H1 (cell line): ENCODE results near the gene PRODH. TPM values are rescaled to one million over a fixed set of nuclear protein-coding genes. Genes with fewer than 3 reads are reported as not detected.

Experiments used
- CTCF ChIA-PET: fragments of 300-600 bp; sonication (Branson Sonifier 250); formaldehyde crosslinking; loops from one replicate; lab custom pipeline; 2021; ENCODE audit not compliant: partially characterized antibody; lab: Charles Lee
- POLR2A ChIA-PET: fragments of 300-600 bp; sonication (Branson Sonifier 250); formaldehyde crosslinking; loops from one replicate; lab custom pipeline; 2021; ENCODE audit warnings: inconsistent platforms; ENCODE audit not compliant: partially characterized antibody; lab: Charles Lee
- DNase-seq, 2 experiments: peaks; one replicate each; pipeline versions ENCODE4 v3.0.0 to v3.0.0-alpha.2; 2010 to 2022; ENCODE audit warnings: low spot score in 2 of 2, low read depth in 1 of 2, mixed read lengths in 1 of 2
- FAIRE-seq: peaks from 2 replicates; lab custom pipeline; 2011; peaks lifted over from hg19 to GRCh38; lab: Jason Lieb, UNC
- H2AFZ ChIP-seq: 2 replicates; pipeline ENCODE4 v1.8.1; 2012; ENCODE audit warnings: low read length, inconsistent platforms
- H2AK5ac ChIP-seq: 2 replicates; pipeline ENCODE4 v1.6.1; 2013; ENCODE audit warnings: low read depth, low read length
- H2BK120ac ChIP-seq: replicated peaks from 2 replicates; pipeline ENCODE3; 2013; ENCODE audit warnings: low read depth, low read length, inconsistent platforms
- H2BK12ac ChIP-seq: 2 replicates; pipeline ENCODE4 v1.6.1; 2013; ENCODE audit warnings: low read depth, low read length
- H2BK15ac ChIP-seq: 2 replicates; pipeline ENCODE4 v1.6.1; 2013; ENCODE audit warnings: low read length
- H2BK20ac ChIP-seq: 2 replicates; pipeline ENCODE4 v1.6.1; 2013; ENCODE audit warnings: low read length
- H2BK5ac ChIP-seq: 2 replicates; pipeline ENCODE4 v1.6.1; 2013; ENCODE audit warnings: low read depth, low read length
- H3K14ac ChIP-seq: 2 replicates; pipeline ENCODE4 v1.6.1; 2013; ENCODE audit warnings: inconsistent platforms; ENCODE audit not compliant: insufficient read length
- H3K18ac ChIP-seq: 2 replicates; pipeline ENCODE4 v1.6.1; 2013; ENCODE audit warnings: low read length; ENCODE audit errors: extremely low read depth
- H3K23ac ChIP-seq: 2 replicates; pipeline ENCODE4 v1.6.1; 2013; ENCODE audit warnings: inconsistent platforms; ENCODE audit not compliant: insufficient read length
- H3K23me2 ChIP-seq: 2 replicates; pipeline ENCODE4 v1.6.1; 2013; ENCODE audit warnings: low read depth, low read length
- H3K27ac ChIP-seq: 2 replicates; pipeline ENCODE4 v1.6.1; 2011; ENCODE audit warnings: low read depth, low read length, inconsistent platforms
- H3K27me3 ChIP-seq, 4 experiments: replicated peaks in 1 of 4; 1 replicate in 1 of 4; 2 replicates in 3 of 4; pipeline versions ENCODE4 v1.6.1 to v1.8.1; 2011 to 2013; ENCODE audit warnings: low read length in 3 of 4, mild to moderate bottlenecking in 3 of 4, inconsistent platforms in 2 of 4, mixed read lengths in 2 of 4, moderate library complexity in 1 of 4; ENCODE audit not compliant: control insufficient read depth in 3 of 4, insufficient read depth in 3 of 4; ENCODE audit errors: extremely low read depth in 1 of 4
- H3K36me3 ChIP-seq, 4 experiments: 2 replicates each; pipeline versions ENCODE4 v1.6.1 to v1.8.1; 2011 to 2013; ENCODE audit warnings: mild to moderate bottlenecking in 4 of 4, low read length in 3 of 4, moderate library complexity in 2 of 4, control low read depth in 1 of 4, inconsistent platforms in 1 of 4; ENCODE audit not compliant: insufficient read depth in 4 of 4, control insufficient read depth in 2 of 4
- H3K4ac ChIP-seq: replicated peaks from 2 replicates; pipeline ENCODE3; 2013; ENCODE audit warnings: low read length, low read depth, mixed read lengths, inconsistent platforms; ENCODE audit not compliant: insufficient read length
- H3K4me1 ChIP-seq, 4 experiments: replicated peaks in 1 of 4; 1 replicate in 1 of 4; 2 replicates in 3 of 4; pipeline versions ENCODE4 v1.6.1 to v1.8.1; 2011 to 2013; ENCODE audit warnings: low read length in 3 of 4, inconsistent platforms in 2 of 4, mixed read lengths in 1 of 4; ENCODE audit not compliant: insufficient read depth in 4 of 4, control insufficient read depth in 3 of 4
- H3K4me2 ChIP-seq, 2 experiments: 2 replicates each; pipeline versions ENCODE4 v1.6.1 to v1.8.1; 2011 to 2013; ENCODE audit warnings: low read depth in 2 of 2, low read length in 2 of 2, control low read depth in 1 of 2, inconsistent platforms in 1 of 2, mild to moderate bottlenecking in 1 of 2; ENCODE audit not compliant: insufficient read depth in 1 of 2
- H3K4me3 ChIP-seq, 4 experiments: fragments of 200-600, 300-600 bp in 1 of 4; sonication (generic), shearing (Covaris generic), sonication (Bioruptor Twin) in 1 of 4; 2 replicates each; pipeline versions ENCODE4 v1.5.1 to v1.8.1; 2011 to 2016; ENCODE audit warnings: low read length in 4 of 4, low read depth in 3 of 4, control low read depth in 2 of 4, inconsistent platforms in 2 of 4, mild to moderate bottlenecking in 2 of 4, mixed read lengths in 1 of 4, moderate library complexity in 1 of 4; ENCODE audit not compliant: insufficient read depth in 2 of 4; ENCODE audit errors: extremely low read depth in 1 of 4
- H3K56ac ChIP-seq: replicated peaks from 2 replicates; pipeline ENCODE3; 2013; ENCODE audit warnings: low read depth, mild to moderate bottlenecking, mixed read lengths, low read length, inconsistent platforms; ENCODE audit not compliant: insufficient read length
- H3K79me1 ChIP-seq: 2 replicates; pipeline ENCODE4 v1.6.1; 2013; ENCODE audit warnings: low read depth, low read length, control low read depth
- H3K79me2 ChIP-seq, 2 experiments: 2 replicates each; pipeline versions ENCODE4 v1.6.1 to v1.8.1; 2012 to 2013; ENCODE audit warnings: low read length in 2 of 2, mild to moderate bottlenecking in 2 of 2, inconsistent platforms in 1 of 2; ENCODE audit not compliant: insufficient read depth in 2 of 2, control insufficient read depth in 1 of 2
- H3K9ac ChIP-seq, 4 experiments: replicated peaks in 1 of 4; 1 replicate in 1 of 4; 2 replicates in 3 of 4; pipeline versions ENCODE4 v1.6.1 to v1.8.1; 2011 to 2013; ENCODE audit warnings: low read depth in 3 of 4, low read length in 3 of 4, control low read depth in 2 of 4, mild to moderate bottlenecking in 2 of 4, moderate library complexity in 2 of 4, inconsistent platforms in 1 of 4; ENCODE audit errors: extremely low read depth in 1 of 4
- H3K9me3 ChIP-seq, 2 experiments: 2 replicates each; pipeline versions ENCODE4 v1.6.1 to v1.8.1; 2012 to 2013; ENCODE audit warnings: mild to moderate bottlenecking in 2 of 2, moderate library complexity in 2 of 2, control low read depth in 1 of 2, inconsistent platforms in 1 of 2, low read depth in 1 of 2, low read length in 1 of 2, mixed read lengths in 1 of 2; ENCODE audit not compliant: insufficient read depth in 2 of 2
- H4K20me1 ChIP-seq, 2 experiments: replicated peaks in 1 of 2; 2 replicates each; pipeline versions ENCODE3 to v1.8.1; 2011 to 2013; ENCODE audit warnings: inconsistent platforms in 2 of 2, low read length in 2 of 2, mild to moderate bottlenecking in 1 of 2; ENCODE audit not compliant: insufficient read depth in 2 of 2, control insufficient read depth in 1 of 2
- H4K5ac ChIP-seq: 2 replicates; pipeline ENCODE4 v1.6.1; 2013; ENCODE audit warnings: low read length, low read depth, mixed read lengths, inconsistent platforms; ENCODE audit not compliant: insufficient read length
- H4K8ac ChIP-seq: 2 replicates; pipeline ENCODE4 v1.8.0; 2013; ENCODE audit warnings: mild to moderate bottlenecking, moderate library complexity, low read length, inconsistent platforms; ENCODE audit not compliant: insufficient read depth; ENCODE audit errors: extremely low read depth
- H4K91ac ChIP-seq: replicated peaks from 2 replicates; pipeline ENCODE3; 2013; ENCODE audit warnings: low read length, mixed read lengths, inconsistent platforms; ENCODE audit not compliant: insufficient read length
- ATF3 ChIP-seq: IDR thresholded peaks from 2 replicates; pipeline ENCODE4 v1.6.1; 2011; ENCODE audit warnings: low read depth, mild to moderate bottlenecking, low read length; ENCODE audit not compliant: insufficient read depth
- POLR2A ChIP-seq, 2 experiments: IDR thresholded peaks; 1 replicate in 1 of 2; 2 replicates in 1 of 2; pipeline ENCODE4 v1.6.1; 2011; ENCODE audit warnings: low read depth in 2 of 2, low read length in 2 of 2, mild to moderate bottlenecking in 2 of 2; ENCODE audit errors: control extremely low read depth in 1 of 2
- SP1 ChIP-seq: IDR thresholded peaks from 2 replicates; pipeline ENCODE4 v1.6.1; 2011; ENCODE audit warnings: low read depth, low read length
- WGBS, 2 experiments: shearing (Covaris generic) in 1 of 2; methylation state at CpG; one replicate each; pipeline versions ENCODE4 v1.1.6 to v1.1.7; 2013 to 2015; ENCODE audit warnings: low lambda C conversion rate in 2 of 2, mixed read lengths in 2 of 2, inconsistent platforms in 1 of 2, low coverage in 1 of 2, missing lambda C conversion rate in 1 of 2; ENCODE audit not compliant: insufficient replicate concordance in 2 of 2, insufficient coverage in 1 of 2, insufficient read length in 1 of 2; ENCODE audit errors: extremely low coverage in 1 of 2, missing lambda C conversion rate in 1 of 2; 5-methylcytosine and 5-hydroxymethylcytosine counted together
- polyA plus RNA-seq, 7 experiments: library from polyadenylated mRNA; depleted of rRNA in 3 of 7; stranded (reverse) in 5 of 7; unstranded in 2 of 7; fragments of >200 nt in 5 of 7; fragments of 200-250 nt in 2 of 7; gene quantifications; 1 replicate in 5 of 7; 2 replicates in 1 of 7; 4 replicates in 1 of 7; pipeline versions ENCODE4 v1.2.1 to v1.2.3, GENCODE V29; 2011 to 2013; ENCODE audit warnings: missing spikeins in 2 of 7, mixed read lengths in 2 of 7
- total RNA-seq: library from RNA; stranded (reverse); fragmentation: NEBNext Ultra II Directional; extraction: Animal tissue kit (Norgen Biotek cat#: 25700); gene quantifications from 2 replicates; pipeline ENCODE4 v1.2.1, GENCODE V29; 2021

Gene PRODH
- total and polyA plus RNA-seq, 2 of the 8 experiments (the other 6 are each of a cell fraction or from before 2014, with no cell fraction given) = 27.6 to 45.6 TPM

DNA sequence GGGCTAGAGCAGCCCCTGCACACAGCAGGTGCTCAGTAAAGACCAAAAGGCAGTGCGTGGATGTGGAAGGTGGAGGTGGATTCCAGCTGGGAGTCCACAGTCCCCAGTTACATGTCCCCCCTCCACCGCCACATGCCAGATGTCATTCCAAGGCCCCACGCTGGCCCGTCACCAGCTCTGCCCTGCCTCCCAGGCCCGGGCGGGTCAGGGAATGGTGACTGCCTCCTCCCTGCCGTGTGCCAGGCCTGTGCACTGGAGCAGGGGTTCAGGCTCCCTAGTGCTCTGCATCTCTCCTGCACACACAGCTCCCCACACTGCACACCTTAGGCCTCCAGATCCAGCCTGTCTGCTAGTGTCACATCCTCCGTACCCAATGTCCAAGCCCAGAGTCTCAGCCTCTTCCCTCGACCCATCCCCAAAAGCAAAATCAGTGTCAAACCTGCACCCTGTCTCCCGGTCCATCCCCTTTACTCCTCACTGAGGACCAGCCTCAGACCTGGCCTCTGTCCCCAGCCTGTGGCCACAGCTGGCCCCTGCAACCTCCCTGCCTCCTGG lies 40.2 kb upstream of the PRODH start:
- no peak overlapping the region for H2BK5ac ChIP-seq
- no peak overlapping the region for H2AFZ ChIP-seq
- no peak for FAIRE-seq
- H3K14ac ChIP-seq = no peak overlapping the region
- no peak overlapping the region for H2BK20ac ChIP-seq
- no peak overlapping the region for H3K4me2 ChIP-seq
- H3K9ac ChIP-seq = no peak overlapping the region
- H2AK5ac ChIP-seq = no peak overlapping the region
- no peaks in the 10 kb centered on the region; a peak in 1 of 4 replicates for H3K79me2 ChIP-seq
- H3K18ac ChIP-seq = no peak overlapping the region
- H3K79me1 ChIP-seq = peaks cover 6% of the 10 kb centered on the region; the same call in 1 of the 2 replicates
- H2BK15ac ChIP-seq = no peak overlapping the region
- H3K27me3 ChIP-seq = no peaks in the 10 kb centered on the region
- H2BK12ac ChIP-seq = no peak overlapping the region
- no peak overlapping the region for H4K5ac ChIP-seq
- peaks cover 0 to 3% of the 10 kb centered on the region in 2 experiments for H4K20me1 ChIP-seq
- H4K91ac ChIP-seq = no peak overlapping the region
- no peaks in the 10 kb centered on the region for H3K36me3 ChIP-seq
- DNase-seq = no peak
- ChIA-PET POLR2A (interaction anchor here (1.3 to 1.7 kb wide), 2 partner anchors 8 to 15 kb away, joined by 3 to 4 read pairs; no protein-coding TSS in a partner anchor), CTCF (interaction anchor here (1.0 to 1.5 kb wide), 4 partner anchors 12 to 63 kb away, joined by 3 to 4 read pairs (median 3); no protein-coding TSS in a partner anchor)
- no peak overlapping the region for H3K27ac ChIP-seq
- WGBS, 2 experiments = 94% methylated on average over 4 of the region's 10 CpGs; no CpG with 5 or more reads in 1 of the 2 experiments
- H3K23ac ChIP-seq = no peak overlapping the region
- H3K23me2 ChIP-seq = no peaks in the 10 kb centered on the region
- peaks cover 0 to 5% (median 2%) of the 10 kb centered on the region in 4 experiments; a peak in 5 of 7 replicates for H3K4me1 ChIP-seq
- H3K9me3 ChIP-seq = peaks cover 8% of the 10 kb centered on the region in 2 experiments
- no peak overlapping the region for H4K8ac ChIP-seq
- H2BK120ac ChIP-seq = no peak overlapping the region
- no peak overlapping the region for H3K4ac ChIP-seq
- no peak overlapping the region for H3K4me3 ChIP-seq
- no peak overlapping the region for H3K56ac ChIP-seq
- TF ChIP-seq POLR2A (IDR thresholded peaks at IDR 0.05; ENCODE audit: control extremely low read depth in 1 of 2, low read depth in 2 of 2, low read length in 2 of 2) (no peak), SP1 (no peak), ATF3 (no peak)
